Stimulated activated naive CD4-positive, alpha-beta T cell (primary cell): ENCODE data around the gene NNAT.
"Not testable (repeated sequence)": the region's sequence is repeated elsewhere in the genome, so short reads cannot be mapped to it uniquely, and the experiment has no call there.

ENCODE experiments used
- DNase-seq, 6 experiments: peaks; one replicate each; lab custom pipeline; 2025; lab: John Stamatoyannopoulos, UW

Gene NNAT

GRCh38 chr20:37541326-37541725, 20.3 kb downstream of the NNAT start:
- DNase-seq: no peak

GRCh38 chr20:37542281-37542680, 21.2 kb downstream of the NNAT start:
- no peak for DNase-seq

- no peak for DNase-seq
Observed at GRCh38 chr20:37543828-37544227, 22.8 kb downstream of the NNAT start.

GRCh38 chr20:37544386-37544785, 23.3 kb downstream of the NNAT start:
- no peak for DNase-seq

- no peak for DNase-seq
Observed at GRCh38 chr20:37545516-37545915, 24.5 kb downstream of the NNAT start.

GRCh38 chr20:37547912-37548311, 26.9 kb downstream of the NNAT start:
- DNase-seq: no peak

GRCh38 chr20:37550101-37550920, 29.3 kb downstream of the NNAT start:
- DNase-seq: not testable (repeated sequence)

- DNase-seq: not testable (repeated sequence)
Observed at GRCh38 chr20:37551660-37552059, 30.6 kb downstream of the NNAT start.

GRCh38 chr20:37552415-37552814, 31.4 kb downstream of the NNAT start:
- no peak for DNase-seq

GRCh38 chr20:37554721-37555298, 33.8 kb downstream of the NNAT start:
- DNase-seq: not testable (repeated sequence)

GRCh38 chr20:37556538-37556937, 35.5 kb downstream of the NNAT start:
- DNase-seq: no peak

- no peak for DNase-seq
Observed at GRCh38 chr20:37558306-37558705, 37.3 kb downstream of the NNAT start.

GRCh38 chr20:37558779-37559178, 37.7 kb downstream of the NNAT start:
- DNase-seq: no peak

GRCh38 chr20:37559312-37560027, 38.4 kb downstream of the NNAT start:
- DNase-seq: no peak

- DNase-seq: no peak
Observed at GRCh38 chr20:37560629-37561028, 39.6 kb downstream of the NNAT start.

- no peak for DNase-seq
Observed at GRCh38 chr20:37562695-37563480, 41.8 kb downstream of the NNAT start.

GRCh38 chr20:37564016-37564387, 43.0 kb downstream of the NNAT start:
- DNase-seq: no peak

- peak in 3 of 6 experiments; percentile 8 to 15 (median 11) for DNase-seq
Observed at GRCh38 chr20:37564388-37565133, 43.5 kb downstream of the NNAT start.

GRCh38 chr20:37565134-37565811, 44.2 kb downstream of the NNAT start:
- DNase-seq: no peak

- no peak for DNase-seq
Observed at GRCh38 chr20:37566590-37567330, 45.7 kb downstream of the NNAT start.
